H1 (cell line): ENCODE results near the gene IKZF2. TPM values are rescaled to one million over a fixed set of nuclear protein-coding genes. Genes with fewer than 3 reads are reported as not detected.

ENCODE experiments used
- CTCF ChIA-PET: fragments of 300-600 bp; sonication (Branson Sonifier 250); formaldehyde crosslinking; loops from one replicate; lab custom pipeline; 2021; ENCODE audit not compliant: partially characterized antibody; lab: Charles Lee
- POLR2A ChIA-PET: fragments of 300-600 bp; sonication (Branson Sonifier 250); formaldehyde crosslinking; loops from one replicate; lab custom pipeline; 2021; ENCODE audit warnings: inconsistent platforms; ENCODE audit not compliant: partially characterized antibody; lab: Charles Lee
- DNase-seq, 2 experiments: peaks; one replicate each; pipeline versions ENCODE4 v3.0.0 to v3.0.0-alpha.2; 2010 to 2022; ENCODE audit warnings: low spot score in 2 of 2, low read depth in 1 of 2, mixed read lengths in 1 of 2
- FAIRE-seq: peaks from 2 replicates; lab custom pipeline; 2011; peaks lifted over from hg19 to GRCh38; lab: Jason Lieb, UNC
- H2AFZ ChIP-seq: 2 replicates; pipeline ENCODE4 v1.8.1; 2012; ENCODE audit warnings: low read length, inconsistent platforms
- H2AK5ac ChIP-seq: 2 replicates; pipeline ENCODE4 v1.6.1; 2013; ENCODE audit warnings: low read depth, low read length
- H2BK120ac ChIP-seq: replicated peaks from 2 replicates; pipeline ENCODE3; 2013; ENCODE audit warnings: low read depth, low read length, inconsistent platforms
- H2BK12ac ChIP-seq: 2 replicates; pipeline ENCODE4 v1.6.1; 2013; ENCODE audit warnings: low read depth, low read length
- H2BK15ac ChIP-seq: 2 replicates; pipeline ENCODE4 v1.6.1; 2013; ENCODE audit warnings: low read length
- H2BK20ac ChIP-seq: 2 replicates; pipeline ENCODE4 v1.6.1; 2013; ENCODE audit warnings: low read length
- H2BK5ac ChIP-seq: 2 replicates; pipeline ENCODE4 v1.6.1; 2013; ENCODE audit warnings: low read depth, low read length
- H3K14ac ChIP-seq: 2 replicates; pipeline ENCODE4 v1.6.1; 2013; ENCODE audit warnings: inconsistent platforms; ENCODE audit not compliant: insufficient read length
- H3K18ac ChIP-seq: 2 replicates; pipeline ENCODE4 v1.6.1; 2013; ENCODE audit warnings: low read length; ENCODE audit errors: extremely low read depth
- H3K23ac ChIP-seq: 2 replicates; pipeline ENCODE4 v1.6.1; 2013; ENCODE audit warnings: inconsistent platforms; ENCODE audit not compliant: insufficient read length
- H3K23me2 ChIP-seq: 2 replicates; pipeline ENCODE4 v1.6.1; 2013; ENCODE audit warnings: low read depth, low read length
- H3K27ac ChIP-seq: 2 replicates; pipeline ENCODE4 v1.6.1; 2011; ENCODE audit warnings: low read depth, low read length, inconsistent platforms
- H3K27me3 ChIP-seq, 4 experiments: replicated peaks in 1 of 4; 1 replicate in 1 of 4; 2 replicates in 3 of 4; pipeline versions ENCODE4 v1.6.1 to v1.8.1; 2011 to 2013; ENCODE audit warnings: low read length in 3 of 4, mild to moderate bottlenecking in 3 of 4, inconsistent platforms in 2 of 4, mixed read lengths in 2 of 4, moderate library complexity in 1 of 4; ENCODE audit not compliant: control insufficient read depth in 3 of 4, insufficient read depth in 3 of 4; ENCODE audit errors: extremely low read depth in 1 of 4
- H3K36me3 ChIP-seq, 4 experiments: 2 replicates each; pipeline versions ENCODE4 v1.6.1 to v1.8.1; 2011 to 2013; ENCODE audit warnings: mild to moderate bottlenecking in 4 of 4, low read length in 3 of 4, moderate library complexity in 2 of 4, control low read depth in 1 of 4, inconsistent platforms in 1 of 4; ENCODE audit not compliant: insufficient read depth in 4 of 4, control insufficient read depth in 2 of 4
- H3K4ac ChIP-seq: replicated peaks from 2 replicates; pipeline ENCODE3; 2013; ENCODE audit warnings: low read length, low read depth, mixed read lengths, inconsistent platforms; ENCODE audit not compliant: insufficient read length
- H3K4me1 ChIP-seq, 4 experiments: replicated peaks in 1 of 4; 1 replicate in 1 of 4; 2 replicates in 3 of 4; pipeline versions ENCODE4 v1.6.1 to v1.8.1; 2011 to 2013; ENCODE audit warnings: low read length in 3 of 4, inconsistent platforms in 2 of 4, mixed read lengths in 1 of 4; ENCODE audit not compliant: insufficient read depth in 4 of 4, control insufficient read depth in 3 of 4
- H3K4me2 ChIP-seq, 2 experiments: 2 replicates each; pipeline versions ENCODE4 v1.6.1 to v1.8.1; 2011 to 2013; ENCODE audit warnings: low read depth in 2 of 2, low read length in 2 of 2, control low read depth in 1 of 2, inconsistent platforms in 1 of 2, mild to moderate bottlenecking in 1 of 2; ENCODE audit not compliant: insufficient read depth in 1 of 2
- H3K4me3 ChIP-seq, 4 experiments: fragments of 200-600, 300-600 bp in 1 of 4; sonication (generic), shearing (Covaris generic), sonication (Bioruptor Twin) in 1 of 4; 2 replicates each; pipeline versions ENCODE4 v1.5.1 to v1.8.1; 2011 to 2016; ENCODE audit warnings: low read length in 4 of 4, low read depth in 3 of 4, control low read depth in 2 of 4, inconsistent platforms in 2 of 4, mild to moderate bottlenecking in 2 of 4, mixed read lengths in 1 of 4, moderate library complexity in 1 of 4; ENCODE audit not compliant: insufficient read depth in 2 of 4; ENCODE audit errors: extremely low read depth in 1 of 4
- H3K56ac ChIP-seq: replicated peaks from 2 replicates; pipeline ENCODE3; 2013; ENCODE audit warnings: low read depth, mild to moderate bottlenecking, mixed read lengths, low read length, inconsistent platforms; ENCODE audit not compliant: insufficient read length
- H3K79me1 ChIP-seq: 2 replicates; pipeline ENCODE4 v1.6.1; 2013; ENCODE audit warnings: low read depth, low read length, control low read depth
- H3K79me2 ChIP-seq, 2 experiments: 2 replicates each; pipeline versions ENCODE4 v1.6.1 to v1.8.1; 2012 to 2013; ENCODE audit warnings: low read length in 2 of 2, mild to moderate bottlenecking in 2 of 2, inconsistent platforms in 1 of 2; ENCODE audit not compliant: insufficient read depth in 2 of 2, control insufficient read depth in 1 of 2
- H3K9ac ChIP-seq, 4 experiments: replicated peaks in 1 of 4; 1 replicate in 1 of 4; 2 replicates in 3 of 4; pipeline versions ENCODE4 v1.6.1 to v1.8.1; 2011 to 2013; ENCODE audit warnings: low read depth in 3 of 4, low read length in 3 of 4, control low read depth in 2 of 4, mild to moderate bottlenecking in 2 of 4, moderate library complexity in 2 of 4, inconsistent platforms in 1 of 4; ENCODE audit errors: extremely low read depth in 1 of 4
- H3K9me3 ChIP-seq, 2 experiments: 2 replicates each; pipeline versions ENCODE4 v1.6.1 to v1.8.1; 2012 to 2013; ENCODE audit warnings: mild to moderate bottlenecking in 2 of 2, moderate library complexity in 2 of 2, control low read depth in 1 of 2, inconsistent platforms in 1 of 2, low read depth in 1 of 2, low read length in 1 of 2, mixed read lengths in 1 of 2; ENCODE audit not compliant: insufficient read depth in 2 of 2
- H4K20me1 ChIP-seq, 2 experiments: replicated peaks in 1 of 2; 2 replicates each; pipeline versions ENCODE3 to v1.8.1; 2011 to 2013; ENCODE audit warnings: inconsistent platforms in 2 of 2, low read length in 2 of 2, mild to moderate bottlenecking in 1 of 2; ENCODE audit not compliant: insufficient read depth in 2 of 2, control insufficient read depth in 1 of 2
- H4K5ac ChIP-seq: 2 replicates; pipeline ENCODE4 v1.6.1; 2013; ENCODE audit warnings: low read length, low read depth, mixed read lengths, inconsistent platforms; ENCODE audit not compliant: insufficient read length
- H4K8ac ChIP-seq: 2 replicates; pipeline ENCODE4 v1.8.0; 2013; ENCODE audit warnings: mild to moderate bottlenecking, moderate library complexity, low read length, inconsistent platforms; ENCODE audit not compliant: insufficient read depth; ENCODE audit errors: extremely low read depth
- H4K91ac ChIP-seq: replicated peaks from 2 replicates; pipeline ENCODE3; 2013; ENCODE audit warnings: low read length, mixed read lengths, inconsistent platforms; ENCODE audit not compliant: insufficient read length
- ASH2L ChIP-seq: fragments of 200-600, 300-600 bp; sonication (generic); IDR thresholded peaks from one replicate; pipeline ENCODE4 v1.7.1; 2017; ENCODE audit warnings: low read length
- BRCA1 ChIP-seq: IDR thresholded peaks from 2 replicates; pipeline ENCODE4 v1.6.1; 2012; ENCODE audit warnings: low read depth, low read length, improper control_type of control experiment
- MAFK ChIP-seq: IDR thresholded peaks from 2 replicates; pipeline ENCODE4 v1.6.1; 2012; ENCODE audit warnings: low read depth, mild to moderate bottlenecking, improper control_type of control experiment, low read length
- MAX ChIP-seq: IDR thresholded peaks from 2 replicates; pipeline ENCODE4 v1.6.1; 2012; ENCODE audit warnings: inconsistent platforms
- RBBP5 ChIP-seq: IDR thresholded peaks from 2 replicates; pipeline ENCODE4 v1.7.1; 2012; ENCODE audit warnings: low read depth, mild to moderate bottlenecking, inconsistent platforms, low read length, moderate library complexity, borderline replicate concordance
- ZNF274 ChIP-seq: IDR thresholded peaks from 2 replicates; pipeline ENCODE4 v1.7.0; 2012; ENCODE audit warnings: low read length, borderline replicate concordance; ENCODE audit errors: extremely low read depth
- WGBS, 2 experiments: shearing (Covaris generic) in 1 of 2; methylation state at CpG; one replicate each; pipeline versions ENCODE4 v1.1.6 to v1.1.7; 2013 to 2015; ENCODE audit warnings: low lambda C conversion rate in 2 of 2, mixed read lengths in 2 of 2, inconsistent platforms in 1 of 2, low coverage in 1 of 2, missing lambda C conversion rate in 1 of 2; ENCODE audit not compliant: insufficient replicate concordance in 2 of 2, insufficient coverage in 1 of 2, insufficient read length in 1 of 2; ENCODE audit errors: extremely low coverage in 1 of 2, missing lambda C conversion rate in 1 of 2; 5-methylcytosine and 5-hydroxymethylcytosine counted together
- polyA plus RNA-seq, 7 experiments: library from polyadenylated mRNA; depleted of rRNA in 3 of 7; stranded (reverse) in 5 of 7; unstranded in 2 of 7; fragments of >200 nt in 5 of 7; fragments of 200-250 nt in 2 of 7; gene quantifications; 1 replicate in 5 of 7; 2 replicates in 1 of 7; 4 replicates in 1 of 7; pipeline versions ENCODE4 v1.2.1 to v1.2.3, GENCODE V29; 2011 to 2013; ENCODE audit warnings: missing spikeins in 2 of 7, mixed read lengths in 2 of 7
- total RNA-seq: library from RNA; stranded (reverse); fragmentation: NEBNext Ultra II Directional; extraction: Animal tissue kit (Norgen Biotek cat#: 25700); gene quantifications from 2 replicates; pipeline ENCODE4 v1.2.1, GENCODE V29; 2021

Gene IKZF2
- total and polyA plus RNA-seq, 2 of the 8 experiments (the other 6 are each of a cell fraction or from before 2014, with no cell fraction given) = 1.7 to 4.4 TPM

- DNase-seq (no peak), FAIRE-seq (no peak)
- POLR2A ChIA-PET = no interaction called here
- H2BK15ac ChIP-seq = no peak overlapping the region
- H3K9me3 ChIP-seq = no peaks in the 10 kb centered on the region
- H3K18ac ChIP-seq = no peak overlapping the region
- H3K36me3 ChIP-seq = no peaks in the 10 kb centered on the region
- no peaks in the 10 kb centered on the region for H4K20me1 ChIP-seq
- H3K4me1 ChIP-seq = no peaks in the 10 kb centered on the region; a peak in 1 of 7 replicates
- no peak overlapping the region for H2AFZ ChIP-seq
- no peak overlapping the region for H3K23ac ChIP-seq
- no peaks in the 10 kb centered on the region for H3K23me2 ChIP-seq
- no peak overlapping the region for H4K5ac ChIP-seq
- no peak overlapping the region for H3K4me2 ChIP-seq
- CTCF ChIA-PET = interaction anchor here (2.1 kb wide), 1 partner anchor 10 kb away, joined by 5 read pairs; no protein-coding TSS in a partner anchor
- H3K79me1 ChIP-seq = no peaks in the 10 kb centered on the region
- no peak overlapping the region for H2BK20ac ChIP-seq
- H3K79me2 ChIP-seq = no peaks in the 10 kb centered on the region
- no peak overlapping the region for H2BK120ac ChIP-seq
- TF ChIP-seq MAFK (no peak), BRCA1 (no peak), MAX (no peak), ASH2L (no peak), ZNF274 (no peak), RBBP5 (no peak)
- no peak overlapping the region for H2BK5ac ChIP-seq
- H4K8ac ChIP-seq = no peak overlapping the region
- H3K14ac ChIP-seq = no peak overlapping the region
- no peak overlapping the region for H3K4ac ChIP-seq
- no peaks in the 10 kb centered on the region for H3K27me3 ChIP-seq
- H3K27ac ChIP-seq = no peak overlapping the region
- 84% methylated on average over 7 of the region's 7 CpGs; no CpG with 5 or more reads in 1 of the 2 experiments for WGBS, 2 experiments
- H4K91ac ChIP-seq = no peak overlapping the region
- H3K56ac ChIP-seq = no peak overlapping the region
- H3K9ac ChIP-seq = no peak overlapping the region; a peak in 2 of 7 replicates
- no peak overlapping the region for H3K4me3 ChIP-seq
- H2AK5ac ChIP-seq = no peak overlapping the region
- H2BK12ac ChIP-seq = no peak overlapping the region
These were observed 47.1 kb downstream of the IKZF2 start for GRCh38 chr2:213104092-213104902.
